MCF 10A (cell line): ENCODE measurements around the gene KCNJ6. TPM values are rescaled to one million over a fixed set of nuclear protein-coding genes. Genes with fewer than 3 reads are reported as not detected.

Experiments used
- BruUV-seq: library from RNA; stranded (reverse); fragments of 400-500 nt; replicated peaks from 2 replicates; lab custom pipeline; 2021; lab: Mats Ljungman, UMichigan
- CTCF ChIA-PET: fragments of 300-600 bp; sonication (Branson Sonifier 250); formaldehyde crosslinking; extraction: SDS; loops from one replicate; lab custom pipeline; 2021; ENCODE audit warnings: antibody characterized with exemption, inconsistent platforms; lab: Yijun Ruan, JAX
- POLR2A ChIA-PET: fragments of 300-600, 350-650 bp; sonication (Branson Sonifier 250); formaldehyde crosslinking; extraction: SDS; loops from one replicate; lab custom pipeline; 2020; ENCODE audit warnings: antibody characterized with exemption, inconsistent platforms; lab: Yijun Ruan, JAX
- DNase-seq: peaks from one replicate; pipeline ENCODE4 v3.0.0-alpha.2; 2018; ENCODE audit not compliant: unreplicated experiment
- H3K27ac Mint-ChIP-seq: one replicate; pipeline ENCODE4 v1.8.0; 2022; ENCODE audit warnings: mild to moderate bottlenecking, low read depth, mixed read lengths; ENCODE audit not compliant: unreplicated experiment
- H3K27me3 Mint-ChIP-seq: one replicate; pipeline ENCODE4 v1.8.0; 2022; ENCODE audit warnings: mixed read lengths; ENCODE audit not compliant: insufficient read depth, unreplicated experiment
- H3K36me3 Mint-ChIP-seq: one replicate; pipeline ENCODE4 v1.8.0; 2022; ENCODE audit warnings: mild to moderate bottlenecking, moderate library complexity, mixed read lengths; ENCODE audit not compliant: insufficient read depth, unreplicated experiment
- H3K4me1 Mint-ChIP-seq: one replicate; pipeline ENCODE4 v1.8.0; 2022; ENCODE audit warnings: mixed read lengths; ENCODE audit not compliant: insufficient read depth, unreplicated experiment
- H3K4me3 Mint-ChIP-seq: one replicate; pipeline ENCODE4 v1.8.0; 2022; ENCODE audit warnings: mild to moderate bottlenecking, moderate library complexity, mixed read lengths; ENCODE audit not compliant: unreplicated experiment
- H3K9me3 Mint-ChIP-seq: one replicate; pipeline ENCODE4 v1.8.0; 2022; ENCODE audit warnings: mixed read lengths; ENCODE audit not compliant: unreplicated experiment
- intact Hi-C: fragments of 100-400 bp; cut with micrococcal nuclease; formaldehyde crosslinking; loops from 2 replicates; pipeline ENCODE4 v1.14.1; 2022
- total RNA-seq: library from RNA; stranded (reverse); gene quantifications from 2 replicates; pipeline ENCODE4 v1.2.3, GENCODE V29; 2022
- TF ChIP-seq, protein P1 (sequence below): fragments of 200-600 bp; IDR thresholded peaks from one replicate; pipeline ENCODE4 v1.8.0; 2022; ENCODE audit warnings: antibody characterized with exemption, mild to moderate bottlenecking; ENCODE audit not compliant: unreplicated experiment

Gene KCNJ6
- total RNA-seq, 1 experiment from 2014 or later = 0.28 TPM

DNA sequence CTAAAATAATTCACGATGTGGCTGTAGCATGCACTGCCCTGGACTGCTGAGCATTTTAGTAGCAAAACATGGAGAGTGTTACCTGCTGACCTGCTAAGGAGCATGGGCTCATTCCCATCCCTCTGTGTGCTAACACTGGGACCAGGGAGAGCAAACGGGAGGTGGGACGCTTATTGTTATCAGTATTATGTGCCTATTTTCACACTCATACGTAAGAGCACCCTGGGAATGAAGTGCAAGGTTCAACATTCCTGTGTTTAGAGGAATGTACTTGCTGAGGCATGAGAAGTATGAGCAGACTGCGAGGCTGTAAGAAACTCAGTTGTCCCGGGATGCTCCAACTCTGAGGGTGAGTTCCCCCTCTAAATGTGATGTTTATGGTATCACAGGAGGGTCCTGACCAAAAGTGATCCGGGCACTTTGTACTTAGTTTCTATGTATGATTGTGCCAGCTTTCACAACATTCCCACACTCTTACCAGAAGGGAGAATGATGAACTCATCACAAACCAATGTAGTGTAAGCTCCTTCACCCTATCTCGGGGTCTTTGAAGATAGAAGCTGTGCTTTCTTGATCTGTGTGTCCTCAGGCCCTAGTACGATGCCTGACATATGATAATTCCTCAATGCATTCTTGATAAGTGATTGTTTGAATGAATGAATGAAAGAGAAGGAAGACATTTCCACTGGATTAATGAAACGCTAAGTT, 164.8 kb downstream of the KCNJ6 start:
- H3K27ac Mint-ChIP-seq = no peak overlapping the region
- intact Hi-C loops = no loop called here
- TF ChIP-seq, protein P1, sequence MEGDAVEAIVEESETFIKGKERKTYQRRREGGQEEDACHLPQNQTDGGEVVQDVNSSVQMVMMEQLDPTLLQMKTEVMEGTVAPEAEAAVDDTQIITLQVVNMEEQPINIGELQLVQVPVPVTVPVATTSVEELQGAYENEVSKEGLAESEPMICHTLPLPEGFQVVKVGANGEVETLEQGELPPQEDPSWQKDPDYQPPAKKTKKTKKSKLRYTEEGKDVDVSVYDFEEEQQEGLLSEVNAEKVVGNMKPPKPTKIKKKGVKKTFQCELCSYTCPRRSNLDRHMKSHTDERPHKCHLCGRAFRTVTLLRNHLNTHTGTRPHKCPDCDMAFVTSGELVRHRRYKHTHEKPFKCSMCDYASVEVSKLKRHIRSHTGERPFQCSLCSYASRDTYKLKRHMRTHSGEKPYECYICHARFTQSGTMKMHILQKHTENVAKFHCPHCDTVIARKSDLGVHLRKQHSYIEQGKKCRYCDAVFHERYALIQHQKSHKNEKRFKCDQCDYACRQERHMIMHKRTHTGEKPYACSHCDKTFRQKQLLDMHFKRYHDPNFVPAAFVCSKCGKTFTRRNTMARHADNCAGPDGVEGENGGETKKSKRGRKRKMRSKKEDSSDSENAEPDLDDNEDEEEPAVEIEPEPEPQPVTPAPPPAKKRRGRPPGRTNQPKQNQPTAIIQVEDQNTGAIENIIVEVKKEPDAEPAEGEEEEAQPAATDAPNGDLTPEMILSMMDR = no peak
- no peak overlapping the region for H3K4me3 Mint-ChIP-seq
- POLR2A ChIA-PET = interaction anchor here (0.6 kb wide), 3 partner anchors 19 to 442 kb away, joined by 3 to 4 read pairs (median 3); no protein-coding TSS in a partner anchor
- H3K9me3 Mint-ChIP-seq = no peaks in the 10 kb centered on the region
- H3K36me3 Mint-ChIP-seq = no peaks in the 10 kb centered on the region
- CTCF ChIA-PET = interaction anchor here (0.6 to 1.4 kb wide), 3 partner anchors 38 to 1417 kb away, joined by 3 to 4 read pairs (median 3); no protein-coding TSS in a partner anchor
- no peak for DNase-seq
- H3K27me3 Mint-ChIP-seq = peaks cover 61% of the 10 kb centered on the region
- no TSS peak for BruUV-seq
- H3K4me1 Mint-ChIP-seq = no peaks in the 10 kb centered on the region

DNA sequence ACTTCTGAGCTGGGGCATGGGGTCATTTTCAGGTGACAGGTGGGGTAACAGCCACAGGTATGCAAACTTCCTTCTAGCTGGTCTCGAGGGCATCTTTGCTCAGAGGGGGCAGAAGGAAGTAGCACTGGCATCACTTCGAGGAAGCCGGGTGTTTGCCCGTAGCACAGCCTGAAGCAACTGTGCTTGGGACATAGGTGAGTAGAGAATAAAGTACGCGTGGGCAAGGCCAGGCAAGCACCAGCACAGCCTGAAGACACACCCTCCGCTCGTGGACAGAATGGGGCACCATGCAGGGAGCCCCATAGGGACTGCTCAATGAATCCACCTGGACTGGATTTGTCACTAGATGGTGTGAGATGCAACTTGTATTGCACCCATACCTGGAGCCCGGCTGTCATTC, 167.1 kb downstream of the KCNJ6 start:
- H3K4me1 Mint-ChIP-seq = no peaks in the 10 kb centered on the region
- no TSS peak for BruUV-seq
- intact Hi-C loops = no loop called here
- DNase-seq = no peak
- no peaks in the 10 kb centered on the region for H3K9me3 Mint-ChIP-seq
- ChIA-PET POLR2A (interaction anchor here (1.1 kb wide), 1 partner anchor 43 kb away, joined by 3 read pairs; no protein-coding TSS in a partner anchor), CTCF (interaction anchor here (1.3 kb wide), 1 partner anchor 603 kb away, joined by 4 read pairs; no protein-coding TSS in a partner anchor)
- TF ChIP-seq, protein P1 = no peak
- H3K36me3 Mint-ChIP-seq = no peaks in the 10 kb centered on the region
- no peak overlapping the region for H3K27ac Mint-ChIP-seq
- H3K4me3 Mint-ChIP-seq = no peak overlapping the region
- H3K27me3 Mint-ChIP-seq = peaks cover 41% of the 10 kb centered on the region

DNA sequence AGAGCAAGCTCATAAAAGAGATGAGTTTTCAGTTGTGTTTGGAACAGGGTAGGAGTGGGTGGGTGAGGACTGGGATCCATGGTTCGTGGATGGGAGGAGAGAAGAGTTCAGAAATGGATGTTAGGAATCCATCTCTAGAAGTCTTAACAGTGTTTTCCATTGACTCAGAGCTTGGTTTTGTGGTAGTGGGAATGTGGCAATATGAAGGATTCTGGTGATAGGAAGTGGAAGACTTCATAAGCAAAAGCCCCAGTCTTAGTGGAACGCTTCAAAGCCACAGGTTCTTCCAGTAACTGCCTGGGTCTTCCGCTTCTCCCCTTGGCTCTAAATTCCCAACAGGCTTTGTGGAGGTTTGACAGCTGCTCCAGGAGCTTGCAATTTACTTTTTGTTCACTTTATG, 167.9 kb downstream of the KCNJ6 start:
- TF ChIP-seq, protein P1 = no peak
- Mint-ChIP-seq H3K4me1 (no peaks in the 10 kb centered on the region), H3K27ac (no peak overlapping the region), H3K27me3 (peaks cover 33% of the 10 kb centered on the region), H3K36me3 (no peaks in the 10 kb centered on the region), H3K9me3 (no peaks in the 10 kb centered on the region), H3K4me3 (no peak overlapping the region)
- DNase-seq = no peak
- POLR2A ChIA-PET = interaction anchor here (1.0 to 1.1 kb wide), 2 partner anchors 42 to 411 kb away, joined by 3 to 4 read pairs; no protein-coding TSS in a partner anchor
- intact Hi-C loops = no loop called here
- BruUV-seq = no TSS peak
- CTCF ChIA-PET = interaction anchor here (0.5 to 0.6 kb wide), 2 partner anchors 19 to 103 kb away, joined by 3 read pairs; no protein-coding TSS in a partner anchor

- intact Hi-C loops = no loop called here
- ChIA-PET POLR2A (no interaction called here), CTCF (interaction anchor here (1.1 kb wide), 1 partner anchor 380 kb away, joined by 4 read pairs; no protein-coding TSS in a partner anchor)
- Mint-ChIP-seq H3K36me3 (no peaks in the 10 kb centered on the region), H3K27ac (no peak overlapping the region), H3K27me3 (peaks cover 19% of the 10 kb centered on the region), H3K9me3 (no peaks in the 10 kb centered on the region), H3K4me1 (peaks cover 6% of the 10 kb centered on the region), H3K4me3 (no peak overlapping the region)
- no peak for DNase-seq
- no TSS peak for BruUV-seq
- TF ChIP-seq, protein P1 = no peak
Measured at GRCh38 chr21:37746849-37747248, 169.4 kb downstream of the KCNJ6 start.
